SK-N-SH treated with all-trans-retinoic acid at 6 μM for 48 hours (cell line): Measurements from ENCODE around the gene PLXNC1.

Source experiments
- CREB5 ChIP-seq: fragments of 250-450 bp; sonication (Bioruptor Pico); IDR thresholded peaks from 2 replicates; pipeline ENCODE4 v1.5.1; 2020; ENCODE audit warnings: low read depth, mild to moderate bottlenecking, moderate library complexity
- ESRRG ChIP-seq: fragments of 250-450 bp; sonication (Bioruptor Pico); IDR thresholded peaks from 2 replicates; pipeline ENCODE4 v1.6.1; 2021; ENCODE audit warnings: mild to moderate bottlenecking
- RARB ChIP-seq: fragments of 250-450 bp; sonication (Bioruptor Pico); IDR thresholded peaks from 2 replicates; pipeline ENCODE4 v1.8.0; 2021; ENCODE audit warnings: mild to moderate bottlenecking, moderate library complexity
- TOX ChIP-seq: fragments of 250-450 bp; sonication (Bioruptor Pico); IDR thresholded peaks from 2 replicates; pipeline ENCODE4 v1.8.0; 2021; ENCODE audit warnings: mild to moderate bottlenecking, moderate library complexity, borderline replicate concordance
- ZFP3 ChIP-seq: fragments of 250-450 bp; sonication (Bioruptor Pico); IDR thresholded peaks from 2 replicates; pipeline ENCODE4 v1.5.0; 2020; ENCODE audit warnings: mild to moderate bottlenecking, moderate library complexity
- ZFP30 ChIP-seq: fragments of 450-650 bp; formaldehyde crosslinking; IDR thresholded peaks from 2 replicates; pipeline ENCODE4 v1.5.0; 2022; ENCODE audit warnings: mild to moderate bottlenecking, moderate library complexity
- ZNF565 ChIP-seq: fragments of 450-650 bp; formaldehyde crosslinking; conservative IDR thresholded peaks from 2 replicates; pipeline ENCODE4 v1.5.0; 2020; ENCODE audit warnings: low read depth, mild to moderate bottlenecking, moderate library complexity

GRCh38 chr12:94145191-94145983 is 3.0 kb upstream of the PLXNC1 start:
- TF ChIP-seq ZFP3, result no peak
- no peak for TF ChIP-seq ZFP30 (CRISPR knock-in tag)
- no peak for TF ChIP-seq RARB (CRISPR knock-in tag)
- TF ChIP-seq CREB5 (CRISPR knock-in tag), result no peak
- no peak for TF ChIP-seq TOX (CRISPR knock-in tag)
- TF ChIP-seq ZNF565 (CRISPR knock-in tag), result no peak
- TF ChIP-seq ESRRG (CRISPR knock-in tag), result no peak
